SK-N-SH treated with all-trans-retinoic acid at 6 μM for 48 hours (cell line): Measurements from ENCODE around the gene SPATS2.

Experiments
- OSR1 ChIP-seq: fragments of 250-450 bp; sonication (Bioruptor Pico); IDR thresholded peaks from 2 replicates; pipeline ENCODE4 v1.8.0; 2022; ENCODE audit warnings: moderate library complexity, mild to moderate bottlenecking, inconsistent platforms
- PATZ1 ChIP-seq: fragments of 250-450 bp; sonication (Bioruptor Pico); IDR thresholded peaks from 2 replicates; pipeline ENCODE4 v1.8.0; 2020; ENCODE audit warnings: mild to moderate bottlenecking, moderate library complexity, borderline replicate concordance
- ZFP3 ChIP-seq: fragments of 250-450 bp; sonication (Bioruptor Pico); IDR thresholded peaks from 2 replicates; pipeline ENCODE4 v1.5.0; 2020; ENCODE audit warnings: mild to moderate bottlenecking, moderate library complexity
- ZNF8 ChIP-seq: fragments of 450-650 bp; formaldehyde crosslinking; IDR thresholded peaks from 2 replicates; pipeline ENCODE4 v1.5.0; 2020; ENCODE audit warnings: mild to moderate bottlenecking, moderate library complexity

- TF ChIP-seq ZFP3 (CRISPR knock-in tag) (no peak), ZNF8 (CRISPR knock-in tag) (no peak), PATZ1 (no peak), OSR1 (CRISPR knock-in tag) (no peak)
These were observed 181.8 kb downstream of the SPATS2 start for GRCh38 chr12:49548822-49549648.
